Measurements from ENCODE around the gene MAP1B.
"Not testable (repeated sequence)": the region's sequence is repeated elsewhere in the genome, so short reads cannot be mapped to it uniquely, and the experiment has no call there.

The MAP1B gene

GRCh38 chr5:72166070-72166979, 59.0 kb downstream of the MAP1B start:
- no peak for DNase-seq

- DNase-seq, result no peak
Observed at GRCh38 chr5:72167257-72167656, 60.0 kb downstream of the MAP1B start.

GRCh38 chr5:72167804-72168203, 60.5 kb downstream of the MAP1B start:
- no peak for DNase-seq

GRCh38 chr5:72170101-72170500, 62.8 kb downstream of the MAP1B start:
- DNase-seq, result no peak

- not testable (repeated sequence) for DNase-seq
Observed at GRCh38 chr5:72171181-72171580, 63.9 kb downstream of the MAP1B start.

- DNase-seq, result no peak
Observed at GRCh38 chr5:72171667-72172066, 64.4 kb downstream of the MAP1B start.

GRCh38 chr5:72172786-72173185, 65.5 kb downstream of the MAP1B start:
- no peak for DNase-seq

GRCh38 chr5:72177538-72177937, 70.3 kb downstream of the MAP1B start:
- no peak for DNase-seq

- no peak for DNase-seq
Observed at GRCh38 chr5:72179028-72179815, 71.9 kb downstream of the MAP1B start.

- DNase-seq, result no peak
Observed at GRCh38 chr5:72179816-72180440, 72.7 kb downstream of the MAP1B start.

GRCh38 chr5:72180925-72181324, 73.7 kb downstream of the MAP1B start:
- DNase-seq, result no peak

GRCh38 chr5:72182686-72183085, 75.4 kb downstream of the MAP1B start:
- no peak for DNase-seq

- DNase-seq, result no peak
Observed at GRCh38 chr5:72183101-72183520, 75.8 kb downstream of the MAP1B start.

GRCh38 chr5:72184408-72184807, 77.1 kb downstream of the MAP1B start:
- DNase-seq, result no peak

GRCh38 chr5:72185496-72186329, 78.4 kb downstream of the MAP1B start:
- DNase-seq, result no peak

- DNase-seq, result no peak
Observed at GRCh38 chr5:72187388-72188075, 80.3 kb downstream of the MAP1B start.

GRCh38 chr5:72188166-72188565, 80.9 kb downstream of the MAP1B start:
- DNase-seq, result no peak

- DNase-seq, result no peak
Observed at GRCh38 chr5:72189146-72189545, 81.9 kb downstream of the MAP1B start.

GRCh38 chr5:72191404-72191803, 84.1 kb downstream of the MAP1B start:
- DNase-seq, result no peak

GRCh38 chr5:72194846-72195245, 87.6 kb downstream of the MAP1B start:
- DNase-seq, result no peak

- DNase-seq, result no peak
Observed at GRCh38 chr5:72195581-72195980, 88.3 kb downstream of the MAP1B start.

- DNase-seq, result no peak
Observed at GRCh38 chr5:72197393-72197792, 90.1 kb downstream of the MAP1B start.

All from KG1 (cell line).